CD4-positive, alpha-beta T cell treated with Interleukin-6 at 100 ng/mL for 8 hours (primary cell): ENCODE measurements around the gene TLX2.

ENCODE experiments used
- DNase-seq: peaks from one replicate; pipeline ENCODE4 v3.0.0-alpha.2; 2020; ENCODE audit warnings: mixed read lengths, low spot score

TLX2 gene

GRCh38 chr2:74511104-74511989 lies 2.9 kb upstream of the TLX2 start:
- DNase-seq: no peak

- no peak for DNase-seq
Observed at GRCh38 chr2:74512744-74513604, 1.3 kb upstream of the TLX2 start.

GRCh38 chr2:74513605-74514367 lies 464 bp upstream of the TLX2 start:
- no peak for DNase-seq

- DNase-seq: no peak
Observed at GRCh38 chr2:74515271-74515980, 1.2 kb downstream of the TLX2 start.

GRCh38 chr2:74515981-74516633 lies 1.9 kb downstream of the TLX2 start:
- DNase-seq: peak; percentile 71

- DNase-seq: no peak
Observed at GRCh38 chr2:74516650-74517049, 2.4 kb downstream of the TLX2 start.

- DNase-seq: no peak
Observed at GRCh38 chr2:74522516-74522915, 8.3 kb downstream of the TLX2 start.

GRCh38 chr2:74524005-74524404 lies 9.8 kb downstream of the TLX2 start:
- no peak for DNase-seq

GRCh38 chr2:74524955-74525716 lies 10.9 kb downstream of the TLX2 start:
- DNase-seq: no peak

GRCh38 chr2:74525717-74526648 lies 11.7 kb downstream of the TLX2 start, which contains the start of gene DQX1:
Gene DQX1 (minus strand): TSS chr2:74526231. CDS start chr2:74525729, 502 bp downstream.
- DNase-seq: no peak

GRCh38 chr2:74526649-74527230 lies 12.5 kb downstream of the TLX2 start:
- no peak for DNase-seq

- no peak for DNase-seq
Observed at GRCh38 chr2:74527741-74528140, 13.5 kb downstream of the TLX2 start.

GRCh38 chr2:74528600-74529356 lies 14.5 kb downstream of the TLX2 start:
- no peak for DNase-seq

- peak; percentile 86 for DNase-seq
Observed at GRCh38 chr2:74529357-74530238, 15.3 kb downstream of the TLX2 start, which contains the start of the genes AUP1 and HTRA2. Gene AUP1 (minus strand): TSS chr2:74529706. CDS start chr2:74529629, 77 bp downstream. Gene HTRA2 (plus strand): TSS chr2:74529933. CDS start chr2:74530007, 74 bp downstream.

- peak; percentile 28 for DNase-seq
Observed at GRCh38 chr2:74530239-74531187, 16.3 kb downstream of the TLX2 start.
